ENCODE results near the gene CSNK1G3.
"Not testable (repeated sequence)": the region's sequence is repeated elsewhere in the genome, so short reads cannot be mapped to it uniquely, and the experiment has no call there.

Gene CSNK1G3

GRCh38 chr5:123511648-123512605 lies at the start of gene CSNK1G3:
CSNK1G3 (plus strand) TSS chr5:123512177; CDS start chr5:123545664, 33,487 bp downstream.
- peak; percentile 89 to 91 for DNase-seq (ENCODE audit: low read depth in 2 of 2)

GRCh38 chr5:123466839-123467238 lies 45.1 kb upstream of the CSNK1G3 start:
- not testable (repeated sequence) for DNase-seq (ENCODE audit: low read depth in 2 of 2)

DNA sequence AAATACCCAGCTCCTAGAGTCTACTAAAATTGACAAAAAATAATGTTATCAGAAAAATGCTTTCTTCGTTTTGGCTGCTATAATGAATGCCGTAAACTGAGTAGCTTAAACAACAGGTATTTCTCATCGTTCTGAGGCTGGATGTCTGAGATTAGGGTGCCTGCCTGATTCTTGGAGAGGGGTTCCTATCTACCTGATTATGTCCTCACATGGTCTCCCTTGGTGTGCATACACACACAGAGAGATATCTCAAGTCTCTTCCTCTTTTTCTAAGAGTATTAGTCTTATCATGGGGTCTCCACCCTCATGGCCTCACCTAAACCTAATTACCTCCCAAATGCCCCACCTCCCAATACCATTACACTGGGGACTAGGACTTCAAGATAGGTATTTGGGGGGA lies 40.6 kb upstream of the CSNK1G3 start:
- no peak for DNase-seq (ENCODE audit: low read depth in 2 of 2)

- DNase-seq (ENCODE audit: low read depth in 2 of 2), result no peak
Measured at GRCh38 chr5:123472150-123472924, 39.6 kb upstream of the CSNK1G3 start.

GRCh38 chr5:123474228-123474627 lies 37.7 kb upstream of the CSNK1G3 start:
- no peak for DNase-seq (ENCODE audit: low read depth in 2 of 2)

- no peak for DNase-seq (ENCODE audit: low read depth in 2 of 2)
Measured at GRCh38 chr5:123476731-123477130, 35.2 kb upstream of the CSNK1G3 start.

DNA sequence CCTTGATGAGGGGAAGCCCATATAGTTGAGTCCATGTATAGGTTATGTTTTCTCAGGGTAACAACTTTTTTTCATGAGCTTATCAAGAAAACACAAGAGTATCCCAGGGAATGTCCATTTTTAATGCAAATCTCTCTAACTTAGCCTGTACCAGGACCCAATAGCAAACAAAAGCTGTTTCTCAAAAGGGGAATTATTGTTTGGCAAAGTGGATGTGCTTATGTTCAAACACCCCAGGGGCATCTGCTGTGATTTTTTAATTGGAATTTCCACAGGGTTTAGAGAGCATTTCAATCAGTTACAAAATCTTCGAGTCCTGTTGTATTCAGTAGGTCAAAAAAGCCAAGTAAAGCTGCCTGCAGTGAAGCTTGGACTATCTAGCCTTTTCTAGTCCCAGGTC lies 33.4 kb upstream of the CSNK1G3 start:
- DNase-seq (ENCODE audit: low read depth in 2 of 2), result no peak

- DNase-seq (ENCODE audit: low read depth in 2 of 2), result no peak
Measured at GRCh38 chr5:123482258-123482657, 29.7 kb upstream of the CSNK1G3 start.

GRCh38 chr5:123483446-123484077 lies 28.4 kb upstream of the CSNK1G3 start:
- DNase-seq (ENCODE audit: low read depth in 2 of 2), result no peak

DNA sequence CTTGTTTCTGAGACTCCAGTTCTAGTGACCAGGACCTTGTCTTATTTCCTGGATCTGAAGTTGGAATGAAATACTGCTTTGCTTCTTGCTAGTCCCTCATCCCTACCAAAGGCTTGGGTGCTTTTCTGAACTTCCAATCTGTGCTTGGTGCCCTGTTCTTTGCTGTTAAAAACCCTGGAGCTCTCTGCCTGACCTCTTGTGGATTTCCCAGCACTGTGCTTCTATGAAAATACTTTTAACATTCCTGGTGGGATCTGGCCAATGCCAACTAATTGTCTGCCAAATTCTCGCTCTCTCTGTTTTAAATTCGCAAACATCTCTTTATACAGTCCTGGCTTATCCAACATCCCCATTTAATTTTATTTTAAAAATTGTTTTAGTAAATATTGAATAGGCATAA lies 26.7 kb upstream of the CSNK1G3 start:
- no peak for DNase-seq (ENCODE audit: low read depth in 2 of 2)

DNA sequence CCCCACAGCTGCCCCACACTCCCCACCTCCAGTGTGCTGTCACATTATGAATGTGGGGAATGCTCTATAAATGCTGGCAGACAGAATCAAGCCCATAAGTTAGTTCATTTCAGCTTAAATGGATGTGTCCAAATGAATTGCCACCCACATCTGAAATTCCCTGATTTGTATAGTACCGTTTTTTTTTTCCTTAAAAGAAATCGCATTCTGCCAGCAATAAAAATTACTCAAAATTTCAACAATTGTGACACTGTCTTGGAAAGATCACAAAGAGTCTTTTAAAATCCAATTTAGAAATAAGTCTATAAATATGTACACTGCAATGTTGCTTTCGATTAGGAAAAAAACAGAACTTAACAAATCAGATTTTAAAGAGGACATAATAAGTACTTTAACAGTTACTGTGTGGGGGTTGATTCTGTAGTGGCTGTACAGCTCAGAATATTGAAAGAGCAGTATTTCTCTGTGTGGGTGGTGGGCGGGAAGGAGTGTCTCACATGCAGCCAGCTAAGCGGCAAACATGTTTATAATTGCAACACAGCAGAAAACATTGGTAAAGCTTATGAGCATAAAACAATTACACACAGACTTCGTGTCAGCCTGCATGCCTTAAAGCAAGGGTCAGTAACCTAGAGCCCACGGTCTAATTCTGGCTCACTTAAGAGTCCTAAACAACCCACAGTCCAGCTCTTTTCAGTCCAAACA lies 24.9 kb upstream of the CSNK1G3 start:
- DNase-seq (ENCODE audit: low read depth in 2 of 2), result no peak

DNA sequence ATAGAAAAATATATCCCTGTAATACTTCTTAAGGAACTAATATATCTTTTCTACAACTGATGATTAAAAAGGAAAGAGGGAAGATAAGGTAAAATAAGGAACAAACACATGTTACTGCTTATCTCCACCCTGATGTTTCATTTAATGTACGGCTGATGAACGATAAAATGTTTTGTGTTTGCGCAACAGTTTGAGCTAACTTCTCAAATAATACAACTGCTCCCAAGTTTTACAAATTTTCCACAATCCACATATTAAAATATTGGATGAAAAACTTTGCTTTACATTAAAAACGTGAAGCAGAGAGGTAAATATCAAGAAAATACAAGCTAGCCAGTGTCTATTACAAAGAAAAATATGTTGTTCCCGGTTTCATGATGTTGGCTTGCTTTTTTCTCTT lies 21.0 kb upstream of the CSNK1G3 start:
- DNase-seq (ENCODE audit: low read depth in 2 of 2), result no peak

- not testable (repeated sequence) for DNase-seq (ENCODE audit: low read depth in 2 of 2)
Measured at GRCh38 chr5:123495211-123495610, 16.8 kb upstream of the CSNK1G3 start.

DNA sequence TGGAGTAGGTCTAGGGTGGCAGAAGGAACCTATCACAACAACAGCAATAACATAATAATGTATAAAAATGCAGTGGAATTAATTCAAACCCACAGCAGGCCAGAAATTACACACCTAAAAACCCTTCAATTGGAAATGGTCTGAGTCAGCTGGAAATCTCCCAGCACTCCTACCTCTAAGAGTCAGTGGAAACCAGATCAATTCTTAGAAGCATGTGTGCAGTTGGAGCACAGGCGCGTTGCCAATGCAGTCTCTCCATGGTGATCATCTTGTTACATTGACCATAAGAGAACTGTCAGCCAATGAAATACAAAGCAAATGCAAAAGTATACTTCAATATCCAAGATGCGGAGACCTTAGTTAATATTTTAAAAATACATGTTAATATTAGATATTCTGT lies 15.1 kb upstream of the CSNK1G3 start:
- no peak for DNase-seq (ENCODE audit: low read depth in 2 of 2)

DNA sequence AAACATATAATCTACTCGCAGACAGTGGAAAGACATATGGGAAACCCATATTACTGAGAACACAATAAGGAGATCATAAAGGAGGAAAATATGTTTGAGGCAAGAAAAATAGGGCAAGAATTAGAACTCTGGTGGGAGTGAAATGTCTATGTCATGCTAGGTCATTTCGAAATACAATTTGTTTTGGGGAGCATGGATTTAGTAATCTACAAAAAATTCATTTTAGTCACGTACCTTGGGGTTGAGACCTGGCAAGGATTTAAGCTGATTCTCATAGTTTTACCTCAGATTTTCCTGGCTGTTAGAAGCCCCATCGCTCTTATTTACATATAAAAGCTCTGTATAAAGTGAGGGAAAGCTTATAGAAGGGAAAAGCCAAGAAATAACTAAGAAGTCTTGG lies 11.5 kb upstream of the CSNK1G3 start:
- DNase-seq (ENCODE audit: low read depth in 2 of 2), result no peak

GRCh38 chr5:123502120-123502519 lies 9.9 kb upstream of the CSNK1G3 start:
- DNase-seq (ENCODE audit: low read depth in 2 of 2), result no peak

- DNase-seq (ENCODE audit: low read depth in 2 of 2), result no peak
Measured at GRCh38 chr5:123503299-123503698, 8.7 kb upstream of the CSNK1G3 start.

DNA sequence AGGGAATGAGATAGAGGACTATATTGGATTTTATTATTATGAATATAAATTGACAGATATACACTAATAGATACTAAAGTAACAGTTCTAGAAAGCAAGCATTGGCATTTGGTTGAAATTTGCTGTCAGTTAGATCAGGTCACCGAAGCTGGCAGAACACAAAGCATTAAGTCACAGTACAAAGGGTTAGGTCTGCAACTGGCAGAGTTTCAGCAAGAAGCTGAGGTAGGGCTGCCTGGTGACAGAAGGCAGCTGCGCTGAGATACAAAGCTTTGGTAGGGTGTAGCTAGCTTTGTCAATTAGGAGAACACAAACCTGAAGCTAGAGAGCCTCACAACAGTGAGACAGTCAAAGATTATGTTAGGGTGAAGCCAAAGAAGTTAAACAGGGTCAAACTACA lies 6.3 kb upstream of the CSNK1G3 start:
- DNase-seq (ENCODE audit: low read depth in 2 of 2), result no peak

DNA sequence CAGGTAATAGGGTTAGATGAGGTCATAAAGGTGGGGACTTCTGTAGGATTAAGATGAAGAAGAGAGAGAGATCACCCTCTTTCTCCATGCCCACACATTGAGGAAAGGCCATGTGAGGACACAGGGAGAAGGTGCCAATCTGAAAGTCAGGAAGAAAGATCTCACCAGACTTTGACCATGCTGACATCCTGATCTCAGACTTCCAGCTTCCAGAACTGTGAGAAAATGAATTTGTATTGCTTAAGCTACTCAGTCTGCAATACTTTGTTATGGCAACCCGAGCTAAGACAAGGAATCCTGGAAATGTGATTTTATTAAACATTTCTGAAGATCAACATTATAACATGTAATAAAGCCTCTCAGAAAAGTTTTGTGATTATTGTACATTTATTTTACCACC lies 3.5 kb upstream of the CSNK1G3 start:
- no peak for DNase-seq (ENCODE audit: low read depth in 2 of 2)

DNA sequence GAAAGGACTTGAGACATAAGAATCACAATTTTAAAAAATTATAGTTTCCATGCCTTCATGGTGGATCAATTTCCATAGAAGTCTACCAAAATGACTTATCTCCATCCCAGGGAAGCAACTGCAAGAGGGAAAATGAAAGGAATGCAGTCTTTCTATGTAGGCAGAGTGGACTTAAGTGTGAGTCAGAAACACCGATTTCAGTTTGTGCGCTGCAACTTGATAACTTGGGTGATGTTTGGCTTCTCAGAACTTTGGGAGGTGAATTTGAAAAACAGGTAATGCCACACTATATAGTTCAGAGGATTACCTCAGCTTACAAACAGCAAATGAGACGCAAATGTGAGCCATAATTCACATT lies 708 bp upstream of the CSNK1G3 start:
- no peak for DNase-seq (ENCODE audit: low read depth in 2 of 2)

DNA sequence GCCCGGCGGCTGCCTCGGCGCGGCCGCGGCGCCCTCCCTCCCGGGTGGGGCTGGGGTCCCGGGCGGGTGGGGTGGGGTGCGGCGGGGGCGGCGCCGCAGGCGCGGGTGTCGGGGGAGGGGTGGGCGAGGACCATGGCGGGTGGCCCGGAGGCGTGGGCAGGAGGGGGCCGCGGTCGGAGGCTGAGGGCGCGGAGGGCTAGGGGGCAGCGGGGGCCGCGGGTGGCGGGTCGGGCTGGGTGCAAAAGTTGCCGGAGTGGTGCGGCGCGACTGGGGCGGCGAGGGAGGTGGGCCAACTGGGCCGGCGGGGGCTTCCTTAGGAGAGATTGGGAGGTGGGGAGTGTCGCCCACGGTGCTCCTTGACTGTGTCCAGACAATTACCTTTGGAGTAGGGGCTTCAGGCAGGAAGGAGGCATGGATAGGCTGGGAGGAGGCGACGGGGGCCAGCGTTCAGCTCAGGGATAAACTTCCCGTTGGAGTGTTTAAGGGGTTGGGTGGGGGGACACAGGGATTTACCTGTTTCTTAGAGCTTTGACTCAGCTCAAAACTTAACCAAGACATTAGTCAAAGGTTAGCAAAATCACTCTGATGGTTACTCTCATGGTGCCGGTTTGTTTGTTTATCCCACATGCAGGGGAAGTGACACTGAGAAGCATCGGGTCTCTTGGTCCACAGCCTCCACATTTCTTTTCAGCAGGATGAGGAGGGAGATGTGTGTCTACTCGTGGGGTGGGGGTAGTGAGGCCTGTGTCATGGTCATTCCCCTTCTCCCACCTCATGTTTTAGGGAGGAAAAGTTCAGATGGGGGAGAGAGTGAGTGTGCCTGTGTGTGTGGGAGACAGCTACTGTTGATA lies 859 bp downstream of the CSNK1G3 start:
- peak in 1 of 2 donors; percentile 15 for DNase-seq (ENCODE audit: low read depth in 2 of 2)

Data from stimulated activated CD4-positive, alpha-beta T cell treated with anti-CD3 and anti-CD28 coated beads, Interleukin-15, amount 100 ng/mL, for 48 hours (primary cell).